GM12878 (cell line): ENCODE measurements around the gene SEC14L1.
"Not testable (repeated sequence)": the region's sequence is repeated elsewhere in the genome, so short reads cannot be mapped to it uniquely, and the experiment has no call there.

Experiments used
- CTCF ChIP-seq, 3 experiments: IDR thresholded peaks in 2 of 3; conservative IDR thresholded peaks in 1 of 3; 2 replicates each; pipeline ENCODE4 v1.5.1; 2011; ENCODE audit warnings: low read depth in 3 of 3, low read length in 3 of 3, mild to moderate bottlenecking in 3 of 3, control low read depth in 2 of 3, moderate library complexity in 2 of 3, inconsistent platforms in 1 of 3, mixed read lengths in 1 of 3; ENCODE audit not compliant: control insufficient read depth in 2 of 3, insufficient read depth in 1 of 3; ENCODE audit errors: extremely low read depth in 1 of 3
- POLR2A ChIP-seq: IDR thresholded peaks from 2 replicates; pipeline ENCODE4 v1.6.1; 2011; ENCODE audit warnings: low read depth, mild to moderate bottlenecking, low read length
- YY1 ChIP-seq: IDR thresholded peaks from 2 replicates; pipeline ENCODE4 v1.6.1; 2011; ENCODE audit warnings: low read depth, mild to moderate bottlenecking, low read length

DNA sequence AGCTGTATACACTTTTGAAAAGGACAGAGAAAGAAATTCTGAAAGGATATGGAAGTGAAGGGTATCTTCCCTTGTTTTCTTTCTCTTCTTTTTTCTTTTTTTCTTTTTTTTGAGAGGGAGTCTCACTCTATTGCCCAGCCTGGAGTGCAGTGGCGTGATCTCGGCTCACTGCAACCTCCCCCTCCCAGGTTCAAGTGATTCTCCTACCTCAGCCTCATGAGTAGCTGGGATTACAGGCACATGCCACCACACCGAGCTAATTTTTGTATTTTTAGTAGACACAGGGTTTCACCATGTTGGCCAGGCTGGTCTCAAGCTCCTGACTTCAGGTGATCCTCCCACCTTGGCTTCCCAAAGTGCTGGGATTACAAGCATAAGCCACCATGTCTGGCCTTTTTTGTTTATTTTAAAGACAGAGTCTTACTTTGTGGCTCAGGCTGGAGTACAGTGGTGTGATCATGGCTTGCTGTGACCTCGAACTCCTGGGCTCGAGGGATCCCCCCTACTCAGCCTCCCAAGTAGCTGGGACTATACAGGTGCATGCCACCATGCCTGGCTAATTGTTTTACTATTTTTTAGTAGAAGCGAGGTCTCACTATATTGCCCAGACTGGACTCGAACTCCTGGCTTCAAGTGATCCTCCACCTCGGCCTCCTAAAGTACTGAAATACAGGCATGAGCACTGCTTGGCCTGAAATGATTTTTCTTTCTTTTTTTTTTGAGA, 38.2 kb upstream of the SEC14L1 start:
- TF ChIP-seq CTCF (IDR thresholded peaks at IDR 0.05 in 2 of 3, conservative IDR thresholded peaks at IDR 0.05 in 1 of 3; ENCODE audit: control insufficient read depth in 2 of 3, extremely low read depth in 1 of 3, insufficient read depth in 1 of 3, low read depth in 3 of 3, low read length in 3 of 3); YY1; POLR2A: not testable (repeated sequence)
